ENCODE results near the gene LGSN. TPM values are rescaled to one million over a fixed set of nuclear protein-coding genes. Genes with fewer than 3 reads are reported as not detected.

Gene LGSN
- total RNA-seq = not detected in 2 replicates

GRCh38 chr6:63319939-63320338, at the start of gene LGSN:
LGSN (minus strand) TSS chr6:63319983; CDS start chr6:63319943, 40 bp downstream.

Other genes with a start within 250 kb of the LGSN start
- 0.08 and 0.39 TPM in 2 replicates for gene FKBP1C, start 108.5 kb downstream of the LGSN start, total RNA-seq

All from hair follicular keratinocyte (primary cell).